Gastrocnemius medialis (tissue), 4 donors: ENCODE results near the gene PHKA2.

Experiments used
- POLR2A ChIP-seq, 2 donors: fragments of 450-650 bp; IDR thresholded peaks; one replicate each; pipeline ENCODE4 v1.6.1; 2017; ENCODE audit warnings: antibody characterized with exemption in 2 of 2, mild to moderate bottlenecking in 2 of 2, moderate library complexity in 2 of 2
- TF ChIP-seq, protein P1 (sequence below), 5 experiments: fragments of 450-650 bp in 3 of 5; fragments of 200-600 bp in 2 of 5; sonication (generic) in 2 of 5; IDR thresholded peaks in 4 of 5; conservative IDR thresholded peaks in 1 of 5; 1 replicate in 4 of 5; 2 replicates in 1 of 5; pipeline ENCODE4 v1.5.1; 2016 to 2019; ENCODE audit warnings: antibody characterized with exemption in 5 of 5, mild to moderate bottlenecking in 3 of 5, moderate library complexity in 3 of 5

DNA sequence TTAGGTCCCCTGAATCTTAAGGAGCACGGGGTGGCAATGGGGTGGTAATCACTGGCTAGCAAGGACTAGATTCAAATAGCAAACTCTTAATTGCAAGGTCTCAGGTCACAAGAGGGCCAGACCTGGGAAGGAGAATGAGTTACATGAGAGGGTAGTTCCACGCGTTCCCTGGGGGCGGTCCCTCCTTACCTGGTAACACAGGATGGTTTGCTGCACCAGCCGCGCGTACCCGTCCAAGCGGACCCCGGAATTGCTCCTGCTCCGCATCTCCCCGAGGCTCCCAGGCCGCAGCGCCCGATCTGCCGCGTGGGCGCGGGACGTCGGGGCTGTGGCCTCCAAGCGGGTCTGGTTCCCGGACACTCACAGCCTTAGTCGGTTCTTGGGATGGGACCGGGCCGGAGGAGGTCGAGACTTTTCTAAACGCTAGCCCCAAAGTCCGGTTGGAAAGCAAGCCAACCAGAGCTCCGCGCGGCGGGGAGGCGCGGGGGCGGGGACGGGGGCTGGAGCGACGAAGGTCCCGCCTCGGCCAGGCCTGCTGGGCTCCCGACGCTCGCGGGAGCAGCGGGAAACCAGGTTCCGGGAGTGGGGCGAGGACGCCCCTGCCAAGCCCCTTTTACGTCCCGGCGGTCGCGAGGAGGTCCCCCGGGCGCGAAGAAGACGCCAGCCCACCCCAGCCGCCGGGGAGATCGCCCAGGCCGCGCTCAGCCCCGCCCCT lies at the start of gene PHKA2:
- TF ChIP-seq, protein P1, sequence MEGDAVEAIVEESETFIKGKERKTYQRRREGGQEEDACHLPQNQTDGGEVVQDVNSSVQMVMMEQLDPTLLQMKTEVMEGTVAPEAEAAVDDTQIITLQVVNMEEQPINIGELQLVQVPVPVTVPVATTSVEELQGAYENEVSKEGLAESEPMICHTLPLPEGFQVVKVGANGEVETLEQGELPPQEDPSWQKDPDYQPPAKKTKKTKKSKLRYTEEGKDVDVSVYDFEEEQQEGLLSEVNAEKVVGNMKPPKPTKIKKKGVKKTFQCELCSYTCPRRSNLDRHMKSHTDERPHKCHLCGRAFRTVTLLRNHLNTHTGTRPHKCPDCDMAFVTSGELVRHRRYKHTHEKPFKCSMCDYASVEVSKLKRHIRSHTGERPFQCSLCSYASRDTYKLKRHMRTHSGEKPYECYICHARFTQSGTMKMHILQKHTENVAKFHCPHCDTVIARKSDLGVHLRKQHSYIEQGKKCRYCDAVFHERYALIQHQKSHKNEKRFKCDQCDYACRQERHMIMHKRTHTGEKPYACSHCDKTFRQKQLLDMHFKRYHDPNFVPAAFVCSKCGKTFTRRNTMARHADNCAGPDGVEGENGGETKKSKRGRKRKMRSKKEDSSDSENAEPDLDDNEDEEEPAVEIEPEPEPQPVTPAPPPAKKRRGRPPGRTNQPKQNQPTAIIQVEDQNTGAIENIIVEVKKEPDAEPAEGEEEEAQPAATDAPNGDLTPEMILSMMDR (IDR thresholded peaks at IDR 0.05 in 4 of 5, conservative IDR thresholded peaks at IDR 0.05 in 1 of 5): no peak
- TF ChIP-seq POLR2A (IDR thresholded peaks at IDR 0.05): no peak
